ENCODE results near the gene KRT8. TPM values are rescaled to one million over a fixed set of nuclear protein-coding genes. Genes with fewer than 3 reads are reported as not detected.
"Not testable (repeated sequence)": the region's sequence is repeated elsewhere in the genome, so short reads cannot be mapped to it uniquely, and the experiment has no call there.

KRT8 gene
- total RNA-seq, 2 experiments from 2014 or later: not detected

GRCh38 chr12:52867642-52868041, 37.2 kb downstream of the KRT8 start:
- ATAC-seq (no peak), DNase-seq (no peak)
- ChIA-PET POLR2A (no interaction called here), CTCF (interaction anchor here (1.4 to 21.6 kb wide), 3 partner anchors 12 to 286 kb away, joined by 3 to 736 read pairs (median 12); partner anchors contain the start of gene KRT74)
- no peak overlapping the region for H3K27ac Mint-ChIP-seq
- H3K4me3 Mint-ChIP-seq: no peak overlapping the region
- H3K9me3 Mint-ChIP-seq (ENCODE audit: insufficient read depth): no peaks in the 10 kb centered on the region
- no peaks in the 10 kb centered on the region for H3K36me3 Mint-ChIP-seq (ENCODE audit: low read depth)
- H3K4me1 Mint-ChIP-seq (ENCODE audit: low read depth): peaks cover 18% of the 10 kb centered on the region
- H3K27me3 Mint-ChIP-seq (ENCODE audit: low read depth): no peaks in the 10 kb centered on the region

GRCh38 chr12:52867152-52867551, 37.7 kb downstream of the KRT8 start:
- POLR2A ChIA-PET: no interaction called here
- ATAC-seq: no peak
- no peak overlapping the region for H3K27ac Mint-ChIP-seq

GRCh38 chr12:52865090-52865944, 39.6 kb downstream of the KRT8 start:
- peak; percentile 47 for ATAC-seq
- no peak overlapping the region for H3K4me3 Mint-ChIP-seq
- no peak overlapping the region for H3K27ac Mint-ChIP-seq
- POLR2A ChIA-PET: no interaction called here
- no peaks in the 10 kb centered on the region for H3K36me3 Mint-ChIP-seq (ENCODE audit: low read depth)
- DNase-seq: peak; percentile 36
- CTCF ChIA-PET: interaction anchor here (0.6 to 21.6 kb wide), 6 partner anchors 14 to 586 kb away, joined by 3 to 736 read pairs (median 3); partner anchors contain the start of gene KRT74
- no peaks in the 10 kb centered on the region for H3K27me3 Mint-ChIP-seq (ENCODE audit: low read depth)
- H3K9me3 Mint-ChIP-seq (ENCODE audit: insufficient read depth): no peaks in the 10 kb centered on the region
- peaks cover 13% of the 10 kb centered on the region for H3K4me1 Mint-ChIP-seq (ENCODE audit: low read depth)

More at GRCh38 chr12:52867152-52867551, 37.7 kb downstream of the KRT8 start:
- no peak for DNase-seq
- peaks cover 18% of the 10 kb centered on the region for H3K4me1 Mint-ChIP-seq (ENCODE audit: low read depth)
- CTCF ChIA-PET: interaction anchor here (1.4 to 21.6 kb wide), 3 partner anchors 12 to 286 kb away, joined by 3 to 736 read pairs (median 12); partner anchors contain the start of gene KRT74
- H3K9me3 Mint-ChIP-seq (ENCODE audit: insufficient read depth): no peaks in the 10 kb centered on the region
- H3K36me3 Mint-ChIP-seq (ENCODE audit: low read depth): no peaks in the 10 kb centered on the region
- no peaks in the 10 kb centered on the region for H3K27me3 Mint-ChIP-seq (ENCODE audit: low read depth)
- no peak overlapping the region for H3K4me3 Mint-ChIP-seq

DNA sequence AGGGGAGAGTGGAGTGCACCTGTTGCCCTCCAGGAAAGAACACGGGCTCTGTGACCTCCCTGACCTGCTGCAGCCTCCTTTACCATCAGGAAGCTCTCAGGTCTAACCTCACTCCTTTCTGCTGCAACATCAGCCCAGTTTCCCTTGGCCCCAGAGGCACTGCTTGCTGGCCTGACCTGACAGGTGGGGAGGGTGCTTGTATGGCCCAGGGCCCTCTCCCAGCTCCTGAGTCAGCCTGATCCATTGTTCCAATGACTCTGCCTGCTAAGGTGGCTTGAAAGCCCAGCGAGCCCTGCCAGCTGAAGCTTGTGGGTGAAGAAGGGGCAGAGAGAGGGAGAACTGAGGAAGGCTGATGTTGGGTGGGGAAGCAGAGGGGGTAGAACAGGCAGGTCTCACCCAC, 42.9 kb downstream of the KRT8 start:
- Mint-ChIP-seq H3K4me3 (no peak overlapping the region), H3K27me3 (ENCODE audit: low read depth) (no peaks in the 10 kb centered on the region), H3K27ac (no peak overlapping the region), H3K9me3 (ENCODE audit: insufficient read depth) (no peaks in the 10 kb centered on the region), H3K36me3 (ENCODE audit: low read depth) (no peaks in the 10 kb centered on the region), H3K4me1 (ENCODE audit: low read depth) (peaks cover 2% of the 10 kb centered on the region)
- DNase-seq (no peak), ATAC-seq (no peak)
- ChIA-PET CTCF (interaction anchor here (1.0 to 1.8 kb wide), 3 partner anchors 9 to 23 kb away, joined by 3 to 6 read pairs (median 5); no protein-coding TSS in a partner anchor), POLR2A (no interaction called here)

- ATAC-seq (no peak), DNase-seq (no peak)
- ChIA-PET POLR2A (no interaction called here), CTCF (interaction anchor here (1.0 to 1.9 kb wide), 5 partner anchors 9 to 278 kb away, joined by 3 to 6 read pairs (median 5); no protein-coding TSS in a partner anchor)
- Mint-ChIP-seq H3K4me1 (ENCODE audit: low read depth) (no peaks in the 10 kb centered on the region), H3K9me3 (ENCODE audit: insufficient read depth) (no peaks in the 10 kb centered on the region), H3K27me3 (ENCODE audit: low read depth) (no peaks in the 10 kb centered on the region), H3K36me3 (ENCODE audit: low read depth) (no peaks in the 10 kb centered on the region), H3K4me3 (no peak overlapping the region), H3K27ac (no peak overlapping the region)
Observed at GRCh38 chr12:52861511-52861910, 43.4 kb downstream of the KRT8 start.

GRCh38 chr12:52860102-52860823, 44.6 kb downstream of the KRT8 start:
- DNase-seq (no peak), ATAC-seq (no peak)
- CTCF ChIA-PET: interaction anchor here (0.8 to 1.9 kb wide), 4 partner anchors 10 to 277 kb away, joined by 3 to 9 read pairs (median 4); no protein-coding TSS in a partner anchor
- POLR2A ChIA-PET: interaction anchor here (0.5 kb wide), 1 partner anchor 284 kb away, joined by 3 read pairs; no protein-coding TSS in a partner anchor
- Mint-ChIP-seq H3K4me3 (no peak overlapping the region), H3K9me3 (ENCODE audit: insufficient read depth) (no peaks in the 10 kb centered on the region), H3K27me3 (ENCODE audit: low read depth) (peaks cover 4% of the 10 kb centered on the region), H3K27ac (no peak overlapping the region), H3K36me3 (ENCODE audit: low read depth) (no peaks in the 10 kb centered on the region), H3K4me1 (ENCODE audit: low read depth) (no peaks in the 10 kb centered on the region)

GRCh38 chr12:52857500-52857899, 47.4 kb downstream of the KRT8 start:
- Mint-ChIP-seq H3K27me3 (ENCODE audit: low read depth) (peaks cover 20% of the 10 kb centered on the region), H3K36me3 (ENCODE audit: low read depth) (no peaks in the 10 kb centered on the region), H3K27ac (no peak overlapping the region), H3K9me3 (ENCODE audit: insufficient read depth) (no peaks in the 10 kb centered on the region), H3K4me3 (no peak overlapping the region), H3K4me1 (ENCODE audit: low read depth) (no peaks in the 10 kb centered on the region)
- POLR2A ChIA-PET: no interaction called here
- no peak for ATAC-seq
- CTCF ChIA-PET: no interaction called here
- DNase-seq: no peak

DNA sequence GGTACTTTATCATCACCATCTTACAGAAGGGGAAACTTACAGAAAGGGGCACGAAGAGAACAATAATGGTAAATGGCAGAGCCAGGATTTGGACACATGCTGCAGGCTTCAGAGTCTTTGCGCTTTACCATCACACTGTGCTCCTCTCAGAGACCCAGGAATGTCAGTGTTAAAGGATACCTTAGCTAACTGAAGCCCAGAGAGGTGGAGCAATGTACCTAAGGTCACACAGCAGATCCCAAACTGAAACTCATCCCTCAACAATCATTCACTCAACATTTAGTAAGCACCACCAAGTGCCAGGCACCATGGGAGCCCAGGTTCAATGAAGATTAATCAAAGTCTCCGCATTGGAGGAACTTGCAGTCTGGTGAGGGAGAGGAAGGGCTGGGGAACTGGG, 48.1 kb downstream of the KRT8 start:
- Mint-ChIP-seq H3K27ac (no peak overlapping the region), H3K9me3 (ENCODE audit: insufficient read depth) (no peaks in the 10 kb centered on the region), H3K36me3 (ENCODE audit: low read depth) (no peaks in the 10 kb centered on the region), H3K4me1 (ENCODE audit: low read depth) (no peaks in the 10 kb centered on the region), H3K27me3 (ENCODE audit: low read depth) (peaks cover 24% of the 10 kb centered on the region), H3K4me3 (no peak overlapping the region)
- ATAC-seq (no peak), DNase-seq (no peak)
- POLR2A ChIA-PET: no interaction called here
- CTCF ChIA-PET: interaction anchor here (1.2 kb wide), 2 partner anchors 23 to 271 kb away, joined by 3 to 4 read pairs; no protein-coding TSS in a partner anchor

DNA sequence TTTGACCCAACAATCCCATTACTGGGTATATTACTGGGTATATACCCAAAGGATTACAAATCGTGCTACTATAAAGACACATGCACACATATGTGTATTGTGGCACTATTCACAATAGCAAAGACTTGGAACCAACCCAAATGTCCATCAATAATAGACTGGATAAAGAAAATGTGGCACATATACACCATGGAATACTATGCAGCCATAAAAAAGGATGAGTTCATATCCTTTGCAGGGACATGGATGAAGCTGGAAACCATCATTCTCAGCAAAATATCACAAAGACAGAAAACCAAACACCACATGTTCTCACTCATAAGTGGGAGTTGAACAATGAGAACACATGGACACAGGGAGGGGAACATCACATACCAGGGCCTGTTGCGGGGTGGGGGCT, 48.8 kb downstream of the KRT8 start:
- H3K27ac Mint-ChIP-seq; H3K4me1 Mint-ChIP-seq (ENCODE audit: low read depth); ATAC-seq; POLR2A ChIA-PET; DNase-seq; H3K4me3 Mint-ChIP-seq; H3K9me3 Mint-ChIP-seq (ENCODE audit: insufficient read depth); H3K36me3 Mint-ChIP-seq (ENCODE audit: low read depth): not testable (repeated sequence)
- CTCF ChIA-PET: interaction anchor here (1.2 kb wide), 2 partner anchors 24 to 270 kb away, joined by 3 to 4 read pairs; no protein-coding TSS in a partner anchor
- peaks cover 29% of the 10 kb centered on the region for H3K27me3 Mint-ChIP-seq (ENCODE audit: low read depth)

GRCh38 chr12:52851787-52852186, 53.1 kb downstream of the KRT8 start:
- POLR2A ChIA-PET: no interaction called here
- no peaks in the 10 kb centered on the region for H3K9me3 Mint-ChIP-seq (ENCODE audit: insufficient read depth)

DNA sequence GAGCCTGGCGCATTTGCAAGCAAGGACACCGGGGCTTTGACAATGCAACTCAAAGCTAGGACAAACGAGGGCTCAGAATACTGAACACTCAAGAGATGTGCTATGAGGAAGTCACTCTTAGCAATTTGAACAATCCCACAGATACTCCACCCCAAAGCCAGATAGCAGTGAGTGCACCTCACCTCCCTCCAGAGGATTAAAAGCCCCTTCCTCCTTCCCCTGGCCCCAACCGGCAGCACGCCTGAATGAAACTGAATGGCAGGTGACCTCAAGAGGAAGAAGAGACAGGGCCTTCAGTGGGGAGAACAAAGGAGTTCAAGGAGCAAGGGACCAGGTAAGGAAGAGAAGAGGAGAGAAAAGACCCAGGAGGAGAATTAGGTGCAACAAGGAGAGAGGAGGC, 54.2 kb downstream of the KRT8 start:
- no peaks in the 10 kb centered on the region for H3K9me3 Mint-ChIP-seq (ENCODE audit: insufficient read depth)
- CTCF ChIA-PET: no interaction called here
- H3K27me3 Mint-ChIP-seq (ENCODE audit: low read depth): peaks cover 28% of the 10 kb centered on the region
- H3K4me1 Mint-ChIP-seq (ENCODE audit: low read depth): no peaks in the 10 kb centered on the region
- no peaks in the 10 kb centered on the region for H3K36me3 Mint-ChIP-seq (ENCODE audit: low read depth)
- ATAC-seq (no peak), DNase-seq (no peak)
- H3K27ac Mint-ChIP-seq: no peak overlapping the region
- no peak overlapping the region for H3K4me3 Mint-ChIP-seq
- POLR2A ChIA-PET: no interaction called here

More at GRCh38 chr12:52851787-52852186, 53.1 kb downstream of the KRT8 start:
- Mint-ChIP-seq H3K27ac (no peak overlapping the region), H3K4me1 (ENCODE audit: low read depth) (no peaks in the 10 kb centered on the region), H3K36me3 (ENCODE audit: low read depth) (no peaks in the 10 kb centered on the region), H3K4me3 (no peak overlapping the region), H3K27me3 (ENCODE audit: low read depth) (peaks cover 29% of the 10 kb centered on the region)
- CTCF ChIA-PET: no interaction called here
- ATAC-seq (no peak), DNase-seq (no peak)

DNA sequence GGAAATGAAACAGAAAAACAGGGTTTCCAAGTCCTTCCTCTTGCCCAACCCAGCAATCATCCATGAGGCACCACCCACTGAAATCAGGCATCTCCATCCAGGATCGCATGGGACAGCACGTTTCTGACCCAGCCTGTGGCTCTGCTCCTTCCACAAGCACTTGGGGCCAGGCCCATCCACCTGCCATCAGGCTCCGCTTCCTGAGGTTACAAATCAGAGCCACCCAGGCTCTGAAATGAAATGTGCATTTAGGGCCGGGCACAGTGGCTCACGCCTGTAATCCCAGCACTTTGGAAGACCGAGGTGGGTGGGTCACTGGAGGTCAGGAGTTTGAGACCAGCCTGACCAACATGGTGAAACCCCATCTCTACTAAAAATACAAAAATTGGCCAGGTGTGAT, 55.4 kb downstream of the KRT8 start:
- no peak for ATAC-seq
- H3K4me3 Mint-ChIP-seq: no peak overlapping the region
- CTCF ChIA-PET: no interaction called here
- no peaks in the 10 kb centered on the region for H3K36me3 Mint-ChIP-seq (ENCODE audit: low read depth)
- H3K27ac Mint-ChIP-seq: no peak overlapping the region
- H3K9me3 Mint-ChIP-seq (ENCODE audit: insufficient read depth): no peaks in the 10 kb centered on the region
- peaks cover 19% of the 10 kb centered on the region for H3K27me3 Mint-ChIP-seq (ENCODE audit: low read depth)
- DNase-seq: no peak
- no peaks in the 10 kb centered on the region for H3K4me1 Mint-ChIP-seq (ENCODE audit: low read depth)
- POLR2A ChIA-PET: no interaction called here

Data from activated CD8-positive, alpha-beta T cell treated with anti-CD3 and anti-CD28 coated beads, Interleukin-2, amount 10 ng/mL, durations not matched to agents 7 days and 5 days (primary cell).